Inferior parietal cortex (tissue), 1 donor: ENCODE data around the gene GINS3.
"Not testable (repeated sequence)": the region's sequence is repeated elsewhere in the genome, so short reads cannot be mapped to it uniquely, and the experiment has no call there.

Experiments
- DNase-seq: peaks from one replicate; pipeline ENCODE4 v3.0.0-alpha.2; 2016; ENCODE audit errors: extremely low spot score

Gene GINS3

GRCh38 chr16:58389724-58390123 lies 2.5 kb upstream of the GINS3 start:
- no peak for DNase-seq

- DNase-seq = no peak
Measured at GRCh38 chr16:58393138-58393504, 850 bp downstream of the GINS3 start.

- DNase-seq = not testable (repeated sequence)
Measured at GRCh38 chr16:58396897-58397296, 4.6 kb downstream of the GINS3 start.

GRCh38 chr16:58399718-58400633 lies 7.7 kb downstream of the GINS3 start:
- DNase-seq = no peak

GRCh38 chr16:58401305-58401704 lies 9.0 kb downstream of the GINS3 start:
- not testable (repeated sequence) for DNase-seq

GRCh38 chr16:58402796-58403195 lies 10.5 kb downstream of the GINS3 start:
- no peak for DNase-seq

- no peak for DNase-seq
Measured at GRCh38 chr16:58409316-58409973, 17.2 kb downstream of the GINS3 start.

- no peak for DNase-seq
Measured at GRCh38 chr16:58411336-58411735, 19.1 kb downstream of the GINS3 start.

GRCh38 chr16:58411736-58412614 lies 19.7 kb downstream of the GINS3 start:
- DNase-seq = no peak

- not testable (repeated sequence) for DNase-seq
Measured at GRCh38 chr16:58412615-58412970, 20.3 kb downstream of the GINS3 start.

GRCh38 chr16:58413359-58413758 lies 21.1 kb downstream of the GINS3 start:
- no peak for DNase-seq

- DNase-seq = no peak
Measured at GRCh38 chr16:58415003-58415402, 22.7 kb downstream of the GINS3 start.

GRCh38 chr16:58415961-58416360 lies 23.7 kb downstream of the GINS3 start:
- not testable (repeated sequence) for DNase-seq

GRCh38 chr16:58417035-58417434 lies 24.8 kb downstream of the GINS3 start:
- DNase-seq = no peak

GRCh38 chr16:58417600-58417999 lies 25.3 kb downstream of the GINS3 start:
- DNase-seq = no peak

- no peak for DNase-seq
Measured at GRCh38 chr16:58418026-58418425, 25.8 kb downstream of the GINS3 start.

- no peak for DNase-seq
Measured at GRCh38 chr16:58418601-58419000, 26.3 kb downstream of the GINS3 start.

- DNase-seq = no peak
Measured at GRCh38 chr16:58419241-58419990, 27.1 kb downstream of the GINS3 start.

GRCh38 chr16:58421059-58421458 lies 28.8 kb downstream of the GINS3 start:
- DNase-seq = no peak

GRCh38 chr16:58421529-58421928 lies 29.3 kb downstream of the GINS3 start:
- no peak for DNase-seq

GRCh38 chr16:58422809-58423208 lies 30.5 kb downstream of the GINS3 start:
- DNase-seq = no peak
